ENCODE data around the gene ATOH8.

The ATOH8 gene

DNA sequence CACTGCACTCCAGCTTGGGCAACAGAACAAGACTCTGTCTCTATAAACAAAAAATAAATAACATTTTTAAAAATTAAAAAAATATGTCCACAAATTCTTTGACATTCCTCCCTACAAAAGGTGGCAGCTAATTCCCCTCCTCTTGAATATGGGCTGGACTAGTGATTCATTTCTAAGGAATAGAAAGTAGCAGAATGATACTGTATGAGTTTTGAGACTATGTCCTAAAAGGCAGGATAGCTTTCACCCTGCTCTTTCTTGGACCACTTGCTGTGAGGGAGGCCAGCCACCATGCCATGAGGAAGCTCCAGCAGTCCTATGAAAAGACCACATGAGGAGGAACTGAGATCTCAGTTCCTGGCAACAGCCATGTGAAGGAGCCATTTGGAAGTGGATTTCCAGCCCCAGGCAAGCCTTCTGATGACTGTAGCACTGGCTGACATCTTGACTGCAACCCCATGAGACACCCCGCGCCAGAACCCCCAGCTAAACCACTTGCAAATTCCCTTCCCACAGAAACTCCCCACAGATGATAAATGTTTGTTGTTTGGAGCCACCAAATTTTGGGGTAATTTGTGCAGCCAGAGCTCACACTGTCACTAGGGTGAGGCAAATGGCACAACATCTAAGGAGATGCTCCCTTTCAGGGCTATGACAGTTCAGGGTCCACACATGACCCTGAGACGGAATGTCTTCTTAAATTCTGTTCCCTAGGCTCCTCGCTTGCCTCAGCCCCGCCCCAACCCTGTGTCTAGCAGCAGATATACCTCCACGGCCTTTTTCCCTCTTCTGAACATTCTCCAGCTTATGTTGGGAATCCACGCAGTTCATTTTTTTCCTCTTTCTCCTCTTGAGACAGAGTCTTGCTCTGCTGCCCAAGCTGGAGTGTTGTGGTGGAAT, 17.1 kb upstream of the ATOH8 start:
- no peak for DNase-seq (ENCODE audit: low read depth)

DNA sequence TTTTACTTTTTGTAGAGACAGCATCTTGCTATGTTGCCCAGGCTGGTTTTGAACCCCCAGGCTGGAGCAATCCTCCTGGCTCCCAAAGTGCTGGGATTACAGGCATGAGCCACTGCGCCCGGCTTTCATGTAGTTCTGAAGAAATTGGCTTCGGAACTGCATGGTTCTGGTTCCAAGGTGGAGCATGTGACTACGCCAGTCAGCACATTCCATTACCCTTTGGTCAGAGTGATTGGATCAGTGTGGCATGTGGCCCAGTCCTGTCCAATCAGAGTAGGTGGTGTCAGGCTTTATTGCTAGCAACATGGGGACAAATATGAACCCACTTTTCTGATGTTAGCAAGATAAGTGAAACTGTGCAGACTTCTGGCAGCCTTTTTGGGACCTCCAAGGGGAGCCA, 16.3 kb upstream of the ATOH8 start:
- DNase-seq (ENCODE audit: low read depth) = no peak

DNA sequence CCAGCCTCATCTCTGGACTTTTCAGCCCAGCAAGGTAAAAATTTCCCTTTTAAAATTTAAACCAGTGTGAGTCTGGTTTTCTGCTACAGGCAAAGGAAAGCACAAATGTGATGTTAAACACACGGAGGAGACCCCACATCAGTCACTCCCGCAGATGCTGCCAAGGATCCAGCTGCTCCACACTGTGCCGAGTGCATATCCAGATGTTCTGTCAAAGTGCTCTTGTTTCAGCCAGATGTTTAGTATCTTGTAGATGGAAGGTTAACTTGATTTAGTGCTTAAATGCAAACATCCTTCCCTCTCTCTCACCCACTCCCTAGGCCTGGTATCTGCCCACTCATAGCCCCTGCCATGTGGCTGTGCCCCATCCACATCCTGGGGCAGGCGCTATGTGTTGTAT, 15.8 kb upstream of the ATOH8 start:
- no peak for DNase-seq (ENCODE audit: low read depth)

DNA sequence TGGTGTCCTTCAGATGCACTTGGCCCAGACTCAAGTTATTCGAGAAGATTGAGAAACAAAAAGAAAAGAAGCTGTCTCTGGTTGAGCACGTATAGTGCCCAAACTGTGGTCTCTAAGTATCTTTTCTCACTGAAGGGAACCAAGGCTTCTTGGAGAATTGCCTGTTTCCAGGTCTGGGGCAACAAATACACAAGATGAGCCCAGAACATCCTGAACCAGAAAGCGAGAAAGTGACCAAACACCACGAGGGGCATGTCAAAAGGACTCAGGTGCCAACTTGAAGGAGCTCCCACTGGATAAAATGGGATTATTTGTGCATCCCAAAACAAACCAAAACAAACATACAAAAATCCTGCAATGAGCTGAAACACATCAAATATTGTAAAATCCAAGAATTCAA, 13.6 kb upstream of the ATOH8 start:
- no peak for DNase-seq (ENCODE audit: low read depth)

DNA sequence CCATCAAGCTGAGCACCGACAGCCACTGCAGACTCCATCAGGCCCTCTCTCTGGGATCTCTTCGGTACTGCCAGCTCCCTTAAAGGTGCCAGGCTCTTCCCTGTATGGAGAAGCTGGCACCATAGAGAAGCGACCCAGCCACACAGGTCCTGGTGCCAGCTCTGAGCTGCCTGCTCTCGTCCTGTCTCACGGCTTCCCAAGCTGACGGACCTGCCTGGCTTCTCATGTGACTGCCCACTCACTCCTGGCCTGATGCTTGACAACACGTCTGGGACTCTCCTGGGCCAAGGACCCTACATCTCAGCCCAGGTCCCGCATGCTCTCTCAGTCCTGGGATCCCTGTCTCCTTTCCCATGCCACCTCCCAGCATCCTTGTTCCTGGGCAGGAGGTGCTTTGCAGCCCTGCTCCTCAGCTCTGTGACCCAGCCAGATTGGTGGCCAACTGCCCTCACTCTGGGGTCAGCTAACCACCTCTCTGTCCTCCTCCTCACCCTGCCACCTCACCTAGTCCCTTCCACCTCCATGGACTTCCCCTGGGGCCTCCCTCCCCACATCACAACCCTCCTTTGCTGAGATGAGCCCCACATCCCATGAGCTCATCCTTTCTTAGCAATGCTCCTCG, 12.5 kb upstream of the ATOH8 start:
- no peak for DNase-seq (ENCODE audit: low read depth)

DNA sequence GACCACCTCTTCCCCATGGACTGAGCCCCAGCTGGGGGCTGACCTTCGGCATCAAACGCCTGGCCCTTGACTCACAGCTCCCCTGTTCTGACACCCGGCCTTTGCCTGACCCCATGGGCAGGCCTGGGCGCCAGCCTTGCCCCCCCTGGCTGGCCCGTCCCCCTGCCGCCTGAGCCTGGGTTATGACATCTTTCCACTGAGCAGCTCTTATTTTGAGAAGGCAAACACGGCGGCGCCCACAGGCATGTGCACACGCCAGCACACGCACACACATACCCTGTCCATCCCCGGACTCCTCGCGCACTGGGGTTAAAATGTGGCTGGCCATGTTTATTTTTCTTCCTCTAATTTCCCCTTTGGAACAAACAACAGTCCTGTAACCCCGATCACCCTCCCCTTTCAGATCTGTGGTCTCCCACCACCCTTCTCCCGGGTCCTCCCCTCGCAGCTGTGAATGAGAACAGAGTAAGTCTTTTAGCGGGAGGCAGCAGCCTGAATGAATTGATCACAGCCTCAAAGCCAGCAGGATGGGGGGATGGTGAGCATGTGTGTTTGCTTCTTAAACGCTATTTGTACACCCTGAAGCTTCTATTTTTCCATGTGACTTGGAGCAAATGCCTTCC, 11.8 kb upstream of the ATOH8 start:
- DNase-seq (ENCODE audit: low read depth) = no peak

DNA sequence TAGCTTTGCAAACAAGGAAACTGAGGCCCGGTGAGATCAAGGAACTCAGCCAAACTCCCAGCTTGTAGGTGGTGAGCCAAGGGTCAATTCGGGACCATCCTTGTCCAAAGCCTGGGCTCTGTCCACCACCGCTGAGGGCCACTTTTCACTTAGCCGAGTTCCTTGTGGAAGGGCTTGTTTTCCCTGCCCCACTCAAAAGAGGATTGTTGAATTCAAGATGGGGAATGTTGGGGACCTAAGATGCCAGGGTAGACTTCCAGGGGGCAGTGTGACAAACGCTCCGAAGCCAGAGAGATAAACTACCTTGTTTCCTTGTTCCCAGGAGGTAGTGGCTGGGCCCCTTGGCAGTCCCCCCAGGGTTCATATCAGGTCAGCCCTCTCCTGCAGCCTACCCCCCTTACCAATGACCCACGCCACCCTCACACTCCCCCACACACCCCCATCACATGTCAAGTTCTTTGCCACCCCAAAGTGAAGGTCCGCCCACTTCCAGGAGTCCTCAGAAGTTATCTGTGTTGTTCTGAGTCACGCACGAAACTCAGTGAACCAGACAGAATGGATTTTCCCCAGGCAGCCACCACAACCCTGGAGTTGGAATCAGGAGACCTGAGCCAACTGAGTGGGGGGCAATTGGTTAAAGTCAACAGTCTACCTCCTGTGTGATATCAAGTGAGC, 10.3 kb upstream of the ATOH8 start:
- DNase-seq (ENCODE audit: low read depth) = no peak

DNA sequence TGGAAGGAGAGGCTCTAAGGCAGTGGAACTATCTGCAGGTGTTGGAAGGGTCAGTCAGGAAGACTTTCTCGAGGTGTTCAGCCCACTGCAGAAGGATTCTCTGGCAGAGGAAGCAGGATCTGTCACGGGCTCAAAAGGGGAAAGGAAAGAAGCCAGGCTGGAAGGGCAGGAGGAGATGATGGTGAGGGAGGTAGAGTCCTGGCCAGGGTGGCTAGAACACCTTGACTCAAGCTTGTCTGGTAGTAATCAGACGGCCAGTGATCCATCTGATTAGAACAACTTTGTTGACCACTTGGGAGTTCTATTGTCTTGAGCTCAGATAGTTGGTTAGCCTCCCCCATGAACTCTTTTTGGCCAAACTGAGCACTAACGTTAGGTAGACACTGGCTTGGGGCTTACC, 9.7 kb upstream of the ATOH8 start:
- no peak for DNase-seq (ENCODE audit: low read depth)

DNA sequence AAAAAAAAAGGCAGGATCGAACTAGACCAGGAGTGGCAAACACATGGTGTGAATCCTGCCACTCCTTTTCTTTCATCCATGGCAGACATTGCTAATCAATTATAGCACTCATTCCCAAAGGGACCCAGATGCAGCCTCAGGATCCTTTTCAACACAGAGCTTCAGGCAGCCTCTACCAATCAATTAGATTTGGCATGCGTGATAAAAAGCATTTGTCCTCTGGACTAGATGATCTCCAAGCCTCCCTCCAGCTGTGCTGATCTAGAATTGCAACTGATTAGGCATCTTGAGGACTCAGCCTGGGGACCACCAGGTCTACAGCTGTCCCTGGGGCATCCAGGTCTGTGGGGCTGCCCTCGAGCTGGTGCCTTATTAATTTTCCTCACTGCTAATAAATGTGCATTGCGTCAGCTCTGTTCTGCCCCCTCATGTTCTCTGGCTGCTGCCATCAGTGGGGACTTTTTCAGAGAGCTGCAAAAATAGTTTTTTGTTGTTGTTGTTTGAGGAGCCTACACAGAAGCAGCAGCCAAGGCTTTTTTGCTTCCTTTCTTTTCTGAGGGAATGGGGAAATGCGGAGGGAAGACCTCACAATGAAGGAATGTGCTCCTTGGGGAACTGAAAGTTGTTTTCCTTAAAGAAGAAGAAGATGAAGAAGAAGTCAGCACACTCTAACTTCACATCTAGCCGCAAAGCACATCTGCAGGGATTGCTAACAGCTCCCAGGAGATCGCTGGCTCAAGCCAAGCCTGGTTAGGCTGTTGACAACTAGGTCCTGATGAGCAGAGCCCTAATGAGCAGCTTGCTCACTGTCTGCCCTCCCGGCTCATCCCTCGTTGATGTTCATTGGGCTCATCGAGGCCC, 8.8 kb upstream of the ATOH8 start:
- DNase-seq (ENCODE audit: low read depth) = no peak

DNA sequence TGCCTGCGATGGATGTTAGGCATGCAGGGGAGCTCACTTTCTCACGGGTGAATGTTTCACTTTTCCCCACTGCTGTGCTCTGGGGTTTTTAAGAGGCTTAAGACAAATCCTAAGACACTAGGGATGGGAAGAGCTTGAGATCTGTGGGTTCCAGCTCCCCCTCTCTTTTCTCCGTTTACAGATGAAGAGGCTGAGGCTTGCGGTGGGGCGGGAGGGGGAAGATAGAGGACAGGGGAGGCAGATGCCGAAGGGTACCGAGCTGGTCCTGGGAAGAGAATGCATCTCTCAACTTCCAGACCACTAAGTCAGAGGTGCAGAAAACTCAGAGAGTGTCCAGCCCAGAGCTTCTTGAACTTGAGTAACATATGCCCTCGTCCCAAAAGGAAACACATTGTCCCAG, 8.2 kb upstream of the ATOH8 start:
- DNase-seq (ENCODE audit: low read depth) = no peak

DNA sequence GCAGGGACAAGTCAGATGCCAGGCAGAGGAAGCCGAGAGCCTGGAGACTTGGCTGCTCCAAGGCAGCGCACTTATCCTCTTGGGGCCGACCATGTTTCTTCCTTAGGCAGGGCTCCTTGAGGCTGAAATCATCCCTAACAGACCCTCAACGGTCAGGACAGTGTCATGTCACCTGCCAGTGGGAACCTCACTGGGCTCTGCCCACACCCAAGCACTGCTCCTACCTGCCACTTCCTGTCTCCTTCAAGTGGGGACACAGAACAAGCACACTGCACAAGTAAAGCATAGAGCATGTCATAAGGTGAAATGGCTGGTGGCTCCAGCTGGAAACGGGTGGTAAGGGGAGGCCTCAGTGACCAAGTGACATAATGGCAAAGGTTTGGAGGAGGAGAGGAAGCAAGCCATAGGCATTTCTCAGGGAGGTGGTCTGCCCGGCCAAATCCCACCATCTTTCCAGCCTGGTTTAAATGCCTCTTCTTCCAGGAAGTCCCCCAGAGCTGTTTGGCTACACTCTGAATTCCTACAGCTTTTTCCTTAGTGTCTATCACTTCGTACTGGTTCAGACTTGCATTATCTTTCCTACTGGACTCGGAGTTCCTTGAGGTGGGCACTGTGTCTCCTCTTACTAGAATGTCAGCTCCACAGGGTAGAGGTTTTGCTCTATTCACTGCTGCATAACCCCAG, 7.3 kb upstream of the ATOH8 start:
- no peak for DNase-seq (ENCODE audit: low read depth)

DNA sequence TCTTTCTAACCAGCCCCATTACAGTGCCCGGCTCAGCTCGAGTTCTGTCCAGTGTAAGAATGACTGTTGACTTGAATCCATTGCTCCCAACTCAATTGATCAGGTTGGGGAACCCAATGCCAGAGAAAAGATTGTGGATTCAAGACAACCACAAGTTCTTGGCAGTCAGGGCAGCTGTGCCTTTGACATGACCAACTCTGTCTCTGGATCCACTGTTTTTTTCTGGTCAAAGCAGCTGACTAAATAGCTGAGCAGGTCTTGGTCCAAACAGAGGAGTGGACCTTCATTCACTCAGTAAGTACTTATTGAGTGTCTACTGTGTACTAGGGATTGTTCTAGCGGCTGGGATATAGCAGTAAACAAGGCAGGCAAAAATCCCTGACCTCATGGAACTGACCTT, 6.3 kb upstream of the ATOH8 start:
- DNase-seq (ENCODE audit: low read depth) = no peak

DNA sequence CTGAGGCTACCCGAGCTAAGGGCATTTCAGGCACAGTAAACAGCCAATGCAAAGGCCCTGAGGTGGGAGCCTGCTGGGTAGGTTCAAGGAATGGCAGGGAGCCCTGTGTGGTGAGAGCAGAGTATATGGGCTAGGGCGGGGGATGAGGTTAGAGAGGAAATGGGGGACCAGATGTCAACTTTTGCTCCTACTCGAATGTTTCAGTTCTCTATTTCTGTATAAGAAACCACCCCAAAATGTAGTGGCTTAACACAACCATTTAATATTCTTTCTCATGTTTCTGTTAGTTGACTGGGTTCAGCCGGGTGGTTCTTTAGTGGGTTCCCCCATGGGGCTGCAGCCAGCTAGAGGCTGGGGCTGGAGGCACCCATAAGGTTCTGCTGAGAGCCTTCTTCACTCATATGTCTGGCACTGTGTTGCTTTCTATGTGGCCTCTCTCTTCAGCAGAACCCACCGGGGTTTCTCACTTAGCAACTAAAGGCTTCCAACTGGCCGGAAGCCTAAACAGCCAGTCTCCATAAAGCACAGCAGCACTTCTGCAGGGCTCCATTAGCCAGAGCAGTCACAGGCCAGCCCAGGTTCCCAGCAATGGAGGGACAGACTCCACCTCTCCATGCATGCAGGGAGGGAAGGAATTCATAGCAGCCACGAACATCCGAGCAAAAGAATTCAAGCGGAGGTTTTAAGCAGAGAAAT, 5.6 kb upstream of the ATOH8 start:
- DNase-seq (ENCODE audit: low read depth) = no peak

DNA sequence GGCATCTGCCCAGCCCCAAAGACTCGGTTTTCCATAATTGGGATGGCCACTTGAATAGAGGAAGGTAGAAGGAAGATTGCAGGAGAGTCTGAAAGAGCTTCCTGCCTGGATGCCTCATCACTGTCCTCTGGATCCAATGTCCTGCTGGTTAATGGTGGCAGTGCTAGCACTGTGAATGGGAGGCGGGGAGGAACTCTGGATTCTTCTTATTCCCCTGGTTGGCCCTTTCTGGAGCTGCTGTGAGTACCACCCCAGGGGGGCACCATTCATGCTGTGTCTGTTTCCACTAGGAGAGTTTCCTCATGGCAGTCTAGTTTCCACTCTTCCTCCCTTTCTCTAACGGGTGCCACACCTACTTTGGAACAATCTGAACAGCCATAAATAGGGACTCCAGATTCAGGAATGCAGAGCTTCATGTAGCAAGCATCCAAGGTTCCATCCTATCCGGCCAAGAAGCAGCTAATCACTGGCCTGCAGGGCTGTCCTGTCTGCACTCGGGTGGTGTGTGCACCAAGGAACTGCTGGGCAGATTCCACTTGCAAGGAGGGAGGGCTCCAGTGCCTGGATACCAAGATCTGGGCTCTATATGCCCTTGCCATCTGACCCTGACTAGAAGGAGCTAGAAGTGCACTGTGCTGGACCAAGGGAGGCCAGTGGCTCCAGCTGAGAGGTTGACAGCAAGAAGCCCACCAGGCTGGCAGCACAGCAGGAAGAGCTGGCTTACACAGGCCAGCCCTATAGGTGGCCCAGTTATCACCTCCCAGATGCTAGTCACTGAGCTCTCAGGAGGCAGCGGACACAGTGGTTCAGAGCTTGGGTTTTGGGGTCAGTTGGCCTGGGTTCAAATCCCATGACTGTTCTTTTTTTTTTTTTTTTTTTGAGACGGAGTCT, 4.6 kb upstream of the ATOH8 start:
- no peak for DNase-seq (ENCODE audit: low read depth)

DNA sequence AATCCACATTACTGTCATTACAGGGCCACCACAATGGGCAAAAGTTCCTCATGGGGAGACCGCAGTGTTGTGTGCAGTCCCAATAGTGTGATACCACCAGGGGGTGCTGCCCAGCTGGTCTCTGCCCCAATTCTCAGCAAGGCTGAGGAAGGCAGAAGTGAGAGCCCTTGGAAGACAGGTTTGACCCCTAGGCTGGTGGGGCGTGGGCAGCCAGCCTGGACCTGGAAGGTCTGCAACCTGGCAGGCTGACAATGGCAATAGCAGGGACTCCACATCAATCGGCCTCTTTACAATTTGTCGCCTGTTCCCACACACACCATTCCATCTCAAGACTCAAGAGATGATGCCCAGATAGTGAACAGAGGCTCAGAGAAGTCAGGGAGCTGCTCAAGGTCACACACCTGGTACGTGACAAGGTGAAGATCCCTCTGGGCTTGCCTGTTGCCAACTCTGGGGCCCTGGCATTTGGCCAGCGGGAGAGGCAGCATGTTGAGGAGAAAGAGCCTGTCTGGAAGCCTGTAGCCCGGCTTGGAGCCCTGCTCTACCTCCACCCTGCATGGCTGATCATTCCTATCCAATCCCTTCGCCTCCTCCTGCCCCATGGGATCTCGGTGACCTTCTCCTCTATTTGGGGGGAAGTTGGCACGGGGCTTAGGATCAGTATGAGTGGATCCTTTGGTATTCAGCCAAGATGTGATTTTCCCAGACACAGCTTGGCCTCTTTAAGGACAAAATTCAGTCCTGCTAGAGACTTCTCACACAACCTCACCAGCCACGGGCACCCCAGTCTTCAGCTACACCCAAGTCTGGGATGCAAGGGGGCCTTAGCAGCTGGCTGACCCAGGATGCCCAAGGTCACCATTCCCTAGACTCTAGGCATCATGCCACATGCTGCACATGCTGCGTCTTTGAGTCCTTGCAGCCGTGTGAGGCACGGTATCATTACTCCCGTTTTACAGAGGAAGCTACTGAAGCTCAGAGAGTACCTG, 2.9 kb upstream of the ATOH8 start:
- peak; percentile 32 for DNase-seq (ENCODE audit: low read depth)

DNA sequence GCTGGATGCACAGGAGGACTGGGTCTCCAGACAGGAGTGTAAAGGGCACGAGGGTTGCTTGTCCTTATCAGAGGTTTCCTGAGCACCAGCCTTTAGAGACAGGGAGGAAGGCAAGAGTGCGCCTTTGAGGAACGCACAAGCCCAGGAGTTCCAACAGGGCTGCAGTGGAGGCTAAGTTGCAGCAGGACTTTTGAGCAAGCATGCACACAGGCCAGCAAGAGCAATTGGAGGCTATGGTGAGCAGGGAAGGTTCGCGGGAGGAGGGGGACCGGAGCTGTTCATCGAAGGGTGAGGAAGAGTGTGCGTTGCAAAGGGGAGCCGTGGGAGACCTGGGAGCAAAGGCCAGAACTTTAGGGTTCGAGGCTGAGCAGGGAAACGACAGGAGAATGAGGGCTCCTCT, 2.2 kb upstream of the ATOH8 start:
- DNase-seq (ENCODE audit: low read depth) = no peak

DNA sequence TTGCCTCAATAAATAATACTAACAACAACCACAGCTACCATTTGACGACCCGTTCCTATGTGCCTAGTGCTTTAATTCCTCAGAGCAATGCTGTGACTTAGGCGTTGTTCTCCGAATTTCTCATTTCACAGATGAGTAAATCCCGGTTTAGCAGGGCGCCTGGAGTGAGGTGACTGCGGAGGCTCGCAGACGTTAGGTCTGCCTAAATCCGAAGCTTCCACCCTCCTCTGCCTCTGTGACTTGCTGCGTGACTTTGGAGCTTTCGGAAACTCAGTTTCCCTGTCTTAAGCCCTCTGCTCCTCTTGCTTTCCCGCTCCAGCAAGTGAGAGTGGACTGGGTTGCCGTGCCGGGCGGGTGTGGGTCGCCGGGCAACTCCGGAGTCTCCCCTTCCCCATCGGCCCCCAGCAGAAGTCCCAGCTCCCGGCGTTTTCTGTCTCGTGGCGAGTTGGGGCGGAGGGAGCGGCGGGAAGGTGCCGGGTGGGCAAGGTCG, 711 bp upstream of the ATOH8 start:
- no peak for DNase-seq (ENCODE audit: low read depth)
